ENCODE results near the gene PCDHA10. TPM values are rescaled to one million over a fixed set of nuclear protein-coding genes. Genes with fewer than 3 reads are reported as not detected.
"Not testable (repeated sequence)": the region's sequence is repeated elsewhere in the genome, so short reads cannot be mapped to it uniquely, and the experiment has no call there.

Gene PCDHA10
- total RNA-seq, 2 experiments from 2014 or later, result not detected

- peaks cover 21% of the 10 kb centered on the region for H3K9me3 Mint-ChIP-seq (ENCODE audit: insufficient read depth)
- H3K4me1 Mint-ChIP-seq (ENCODE audit: low read depth), result no peaks in the 10 kb centered on the region
- H3K36me3 Mint-ChIP-seq (ENCODE audit: low read depth), result peaks cover 3% of the 10 kb centered on the region
- DNase-seq, result no peak
- no peak for ATAC-seq
- CTCF ChIA-PET, result no interaction called here
- no peak overlapping the region for H3K4me3 Mint-ChIP-seq
- H3K27me3 Mint-ChIP-seq (ENCODE audit: low read depth), result peaks cover 2% of the 10 kb centered on the region
- no peak overlapping the region for H3K27ac Mint-ChIP-seq
- POLR2A ChIA-PET, result no interaction called here
Observed at GRCh38 chr5:140857177-140857986, 1.7 kb downstream of the PCDHA10 start.

GRCh38 chr5:140857987-140858240 is 2.2 kb downstream of the PCDHA10 start:
- ATAC-seq (no peak), DNase-seq (no peak)
- POLR2A ChIA-PET, result no interaction called here
- Mint-ChIP-seq H3K4me1 (ENCODE audit: low read depth) (no peaks in the 10 kb centered on the region), H3K36me3 (ENCODE audit: low read depth) (peaks cover 3% of the 10 kb centered on the region), H3K27me3 (ENCODE audit: low read depth) (peaks cover 2% of the 10 kb centered on the region), H3K9me3 (ENCODE audit: insufficient read depth) (peaks cover 24% of the 10 kb centered on the region), H3K4me3 (no peak overlapping the region), H3K27ac (no peak overlapping the region)
- CTCF ChIA-PET, result no interaction called here

DNA sequence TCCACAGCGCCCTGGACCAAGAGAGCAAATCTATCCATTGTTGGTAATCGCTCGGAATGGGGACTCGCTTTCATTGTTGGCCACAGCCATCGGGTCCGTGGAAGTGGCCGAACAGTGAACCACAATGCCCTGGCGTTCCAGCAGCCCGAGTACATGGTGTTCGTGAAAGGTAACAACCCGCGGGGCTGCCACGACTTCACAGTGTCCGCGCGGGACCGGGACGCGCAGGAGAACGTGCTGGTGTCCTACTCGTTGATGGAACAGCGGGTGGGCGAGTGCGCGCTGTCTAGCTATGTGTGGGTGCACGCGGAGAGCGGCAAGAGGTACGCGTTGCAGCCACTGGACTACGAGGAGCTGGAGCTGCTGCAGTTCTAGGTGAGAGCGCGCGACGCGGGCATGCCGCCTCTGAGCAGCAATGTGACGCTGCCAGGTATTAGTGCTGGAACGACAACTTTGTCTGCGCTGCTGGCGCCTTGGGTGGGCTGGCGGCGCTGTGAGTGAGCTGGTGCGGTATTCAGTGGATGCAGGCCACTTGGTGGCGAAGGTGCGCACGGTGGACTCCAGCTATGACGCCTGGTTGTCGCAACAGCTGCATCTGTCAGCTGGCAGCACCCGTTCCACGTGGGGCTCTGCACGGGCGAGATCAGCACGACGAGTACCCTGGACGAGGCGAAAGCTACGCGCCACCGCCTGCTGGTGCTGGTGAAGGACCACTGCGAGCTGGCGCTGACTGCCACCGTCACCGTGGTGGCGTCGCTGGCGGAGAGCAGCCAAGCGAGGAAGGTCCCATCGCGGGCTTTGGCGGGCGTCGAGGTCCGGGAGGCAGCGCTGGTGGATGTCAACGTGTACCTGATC is 7.0 kb downstream of the PCDHA10 start:
- no peaks in the 10 kb centered on the region for H3K4me1 Mint-ChIP-seq (ENCODE audit: low read depth)
- peaks cover 15% of the 10 kb centered on the region for H3K9me3 Mint-ChIP-seq (ENCODE audit: insufficient read depth)
- no peak overlapping the region for H3K27ac Mint-ChIP-seq
- ATAC-seq (no peak), DNase-seq (no peak)
- CTCF ChIA-PET, result no interaction called here
- POLR2A ChIA-PET, result no interaction called here
- H3K36me3 Mint-ChIP-seq (ENCODE audit: low read depth), result no peaks in the 10 kb centered on the region
- no peak overlapping the region for H3K4me3 Mint-ChIP-seq
- no peaks in the 10 kb centered on the region for H3K27me3 Mint-ChIP-seq (ENCODE audit: low read depth)

GRCh38 chr5:140868721-140869554 is 13.2 kb downstream of the PCDHA10 start, which contains the start of gene PCDHA11:
Gene PCDHA11, plus strand, starts transcription at chr5:140868957. Its CDS starts 147 bp downstream, at chr5:140869104.
- Mint-ChIP-seq H3K4me3 (no peak within 1 kb of the TSS), H3K4me1 (ENCODE audit: low read depth) (no peaks in the 10 kb centered on the region), H3K9me3 (ENCODE audit: insufficient read depth) (peaks cover 15% of the 10 kb centered on the region), H3K27ac (no peak within 1 kb of the TSS), H3K27me3 (ENCODE audit: low read depth) (no peaks in the 10 kb centered on the region), H3K36me3 (ENCODE audit: low read depth) (no peaks in the 10 kb centered on the region)
- DNase-seq (no peak), ATAC-seq (no peak)
- ChIA-PET CTCF (interaction anchor here (0.9 to 1.0 kb wide), 2 partner anchors 62 to 173 kb away, joined by 3 to 5 read pairs; partner anchors contain the start of gene PCDHA4), POLR2A (no interaction called here)

GRCh38 chr5:140869555-140869886 is 13.8 kb downstream of the PCDHA10 start:
- ATAC-seq (no peak), DNase-seq (no peak)
- ChIA-PET POLR2A (no interaction called here), CTCF (interaction anchor here (0.9 to 1.0 kb wide), 2 partner anchors 62 to 173 kb away, joined by 3 to 5 read pairs; partner anchors contain the start of gene PCDHA4)
- Mint-ChIP-seq H3K27ac (no peak overlapping the region), H3K4me1 (ENCODE audit: low read depth) (no peaks in the 10 kb centered on the region), H3K4me3 (no peak overlapping the region), H3K36me3 (ENCODE audit: low read depth) (no peaks in the 10 kb centered on the region), H3K27me3 (ENCODE audit: low read depth) (no peaks in the 10 kb centered on the region), H3K9me3 (ENCODE audit: insufficient read depth) (peaks cover 19% of the 10 kb centered on the region)

GRCh38 chr5:140870221-140871201 is 14.8 kb downstream of the PCDHA10 start:
- peaks cover 19% of the 10 kb centered on the region for H3K9me3 Mint-ChIP-seq (ENCODE audit: insufficient read depth)
- ATAC-seq, result no peak
- ChIA-PET POLR2A (no interaction called here), CTCF (no interaction called here)
- H3K4me3 Mint-ChIP-seq, result no peak overlapping the region
- DNase-seq, result no peak
- H3K27ac Mint-ChIP-seq, result no peak overlapping the region
- H3K36me3 Mint-ChIP-seq (ENCODE audit: low read depth), result no peaks in the 10 kb centered on the region
- H3K27me3 Mint-ChIP-seq (ENCODE audit: low read depth), result no peaks in the 10 kb centered on the region
- H3K4me1 Mint-ChIP-seq (ENCODE audit: low read depth), result no peaks in the 10 kb centered on the region

DNA sequence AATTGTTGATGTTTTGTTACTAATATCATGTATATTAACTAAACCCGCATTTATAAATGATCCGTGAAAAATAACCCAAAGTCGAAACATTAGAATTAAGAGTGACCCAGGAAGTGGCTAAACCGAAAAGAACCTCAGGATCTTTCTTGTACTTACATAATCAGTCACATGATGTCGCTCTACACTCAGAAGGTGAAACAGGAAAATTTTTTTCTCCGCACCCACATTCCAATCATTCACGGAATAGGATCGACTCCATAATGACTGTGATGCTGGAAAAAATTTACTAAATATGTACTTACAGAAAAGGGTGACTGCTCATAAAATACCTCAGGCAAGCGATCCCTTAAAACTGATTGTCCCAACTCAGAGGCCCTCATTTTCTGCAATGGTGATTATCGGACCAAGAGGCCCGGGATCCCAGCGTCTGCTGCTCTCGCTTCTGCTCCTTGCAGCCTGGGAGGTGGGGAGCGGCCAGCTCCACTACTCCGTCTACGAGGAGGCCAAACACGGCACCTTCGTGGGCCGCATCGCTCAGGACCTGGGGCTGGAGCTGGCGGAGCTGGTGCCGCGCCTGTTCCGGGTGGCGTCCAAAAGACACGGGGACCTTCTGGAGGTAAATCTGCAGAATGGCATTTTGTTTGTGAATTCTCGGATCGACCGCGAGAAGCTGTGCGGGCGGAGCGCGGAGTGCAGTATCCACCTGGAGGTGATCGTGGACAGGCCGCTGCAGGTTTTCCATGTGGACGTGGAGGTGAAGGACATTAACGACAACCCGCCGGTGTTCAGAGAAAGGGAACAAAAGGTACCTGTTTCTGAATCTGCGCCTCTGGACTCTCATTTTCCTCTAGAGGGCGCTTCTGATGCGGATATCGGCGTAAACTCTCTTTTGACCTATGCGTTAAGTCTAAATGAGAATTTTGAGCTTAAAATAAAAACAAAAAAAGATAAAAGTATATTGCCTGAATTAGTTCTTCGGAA is 19.7 kb downstream of the PCDHA10 start, which contains the start of gene PCDHA12:
Gene PCDHA12 (plus strand): TSS at position 224 of the 981 bp plus-strand sequence. CDS start 165 bp downstream, at position 389.
- Mint-ChIP-seq H3K36me3 (ENCODE audit: low read depth) (no peaks in the 10 kb centered on the region), H3K27ac (no peak within 1 kb of the TSS), H3K4me1 (ENCODE audit: low read depth) (no peaks in the 10 kb centered on the region), H3K27me3 (ENCODE audit: low read depth) (no peaks in the 10 kb centered on the region), H3K4me3 (no peak within 1 kb of the TSS), H3K9me3 (ENCODE audit: insufficient read depth) (peaks cover 15% of the 10 kb centered on the region)
- CTCF ChIA-PET, result interaction anchor here (0.9 kb wide), 1 partner anchor 312 kb away, joined by 3 read pairs; the partner anchor contains the start of gene PCDHB9
- POLR2A ChIA-PET, result no interaction called here
- ATAC-seq, result no peak
- no peak for DNase-seq

DNA sequence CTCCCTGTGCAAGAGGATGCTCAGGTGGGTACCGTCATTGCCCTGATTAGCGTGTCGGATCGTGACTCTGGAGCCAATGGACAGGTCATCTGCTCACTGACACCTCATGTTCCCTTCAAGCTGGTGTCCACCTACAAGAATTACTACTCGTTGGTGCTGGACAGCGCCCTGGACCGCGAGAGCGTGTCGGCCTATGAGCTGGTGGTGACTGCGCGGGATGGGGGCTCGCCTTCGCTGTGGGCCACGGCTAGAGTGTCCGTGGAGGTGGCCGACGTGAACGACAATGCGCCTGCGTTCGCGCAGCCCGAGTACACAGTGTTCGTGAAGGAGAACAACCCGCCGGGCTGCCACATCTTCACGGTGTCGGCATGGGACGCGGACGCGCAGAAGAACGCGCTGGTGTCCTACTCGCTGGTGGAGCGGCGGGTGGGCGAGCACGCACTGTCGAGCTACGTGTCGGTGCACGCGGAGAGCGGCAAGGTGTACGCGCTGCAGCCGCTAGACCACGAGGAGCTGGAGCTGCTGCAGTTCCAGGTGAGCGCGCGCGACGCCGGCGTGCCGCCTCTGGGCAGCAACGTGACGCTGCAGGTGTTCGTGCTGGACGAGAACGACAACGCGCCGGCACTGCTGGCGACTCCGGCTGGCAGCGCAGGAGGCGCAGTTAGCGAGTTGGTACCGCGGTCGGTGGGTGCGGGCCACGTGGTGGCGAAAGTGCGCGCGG is 21.0 kb downstream of the PCDHA10 start:
- H3K4me3 Mint-ChIP-seq, result not testable (repeated sequence)

DNA sequence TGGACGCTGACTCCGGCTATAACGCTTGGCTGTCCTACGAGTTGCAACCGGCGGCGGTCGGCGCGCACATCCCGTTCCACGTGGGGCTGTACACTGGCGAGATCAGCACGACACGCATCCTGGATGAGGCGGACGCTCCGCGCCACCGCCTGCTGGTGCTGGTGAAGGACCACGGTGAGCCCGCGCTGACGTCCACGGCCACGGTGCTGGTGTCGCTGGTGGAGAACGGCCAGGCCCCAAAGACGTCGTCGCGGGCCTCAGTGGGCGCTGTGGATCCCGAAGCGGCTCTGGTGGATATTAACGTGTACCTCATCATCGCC is 21.5 kb downstream of the PCDHA10 start:
- CTCF ChIA-PET, result no interaction called here

More for the DNA sequence above, 21.0 kb downstream of the PCDHA10 start:
- H3K4me1 Mint-ChIP-seq (ENCODE audit: low read depth); ATAC-seq; H3K27ac Mint-ChIP-seq; H3K27me3 Mint-ChIP-seq (ENCODE audit: low read depth); DNase-seq; CTCF ChIA-PET; H3K36me3 Mint-ChIP-seq (ENCODE audit: low read depth); POLR2A ChIA-PET: not testable (repeated sequence)
- H3K9me3 Mint-ChIP-seq (ENCODE audit: insufficient read depth), result peaks cover 15% of the 10 kb centered on the region

More for the DNA sequence above, 21.5 kb downstream of the PCDHA10 start:
- DNase-seq (no peak), ATAC-seq (no peak)
- Mint-ChIP-seq H3K4me3 (peak overlapping the region; percentile 8), H3K27me3 (ENCODE audit: low read depth) (peaks cover 3% of the 10 kb centered on the region), H3K9me3 (ENCODE audit: insufficient read depth) (peaks cover 13% of the 10 kb centered on the region), H3K27ac (no peak overlapping the region), H3K4me1 (ENCODE audit: low read depth) (no peaks in the 10 kb centered on the region), H3K36me3 (ENCODE audit: low read depth) (no peaks in the 10 kb centered on the region)
- POLR2A ChIA-PET, result no interaction called here

Data from activated CD8-positive, alpha-beta T cell treated with anti-CD3 and anti-CD28 coated beads, Interleukin-2, amount 10 ng/mL, durations not matched to agents 7 days and 5 days (primary cell).